ENCODE measurements around the gene NDUFA7. TPM values are rescaled to one million over a fixed set of nuclear protein-coding genes. Genes with fewer than 3 reads are reported as not detected.
"Not testable (repeated sequence)": the region's sequence is repeated elsewhere in the genome, so short reads cannot be mapped to it uniquely, and the experiment has no call there.

Gene NDUFA7
- total and polyA plus RNA-seq, 12 donors, result 5.3 to 502 (median 78.2) TPM

DNA sequence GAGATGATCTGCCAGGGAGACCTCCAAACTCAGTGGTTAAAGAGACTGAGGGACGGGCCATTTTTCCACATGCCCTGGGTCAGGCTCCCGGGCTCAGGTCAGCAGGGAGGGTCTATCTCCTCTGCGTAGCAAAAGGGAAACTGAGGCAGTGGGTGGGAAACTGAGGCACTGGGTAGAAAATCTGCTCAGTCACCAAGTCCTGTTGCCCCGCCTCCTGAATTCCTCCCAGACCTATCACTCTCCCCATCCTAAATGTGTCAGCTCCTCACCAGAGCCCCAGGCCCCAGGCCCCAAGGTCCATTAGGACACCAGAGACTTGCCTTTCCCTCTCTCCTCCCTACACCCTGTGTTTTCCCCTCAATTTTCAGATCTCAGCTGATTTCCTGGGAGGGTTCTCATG, 15.4 kb downstream of the NDUFA7 start:
- H3K9me3 ChIP-seq (replicated peaks in 1 of 3), result no peaks in the 10 kb centered on the region
- no peaks in the 10 kb centered on the region for H3K27me3 ChIP-seq
- no peak overlapping the region for H3K4me3 ChIP-seq
- peak overlapping the region in 1 of 5 donors; percentile 21 for H3K27ac ChIP-seq
- H3K4me1 ChIP-seq (replicated peaks in 1 of 2), result peaks cover 15 to 22% of the 10 kb centered on the region in 2 donors
- no peak for TF ChIP-seq POLR2A (IDR thresholded peaks at IDR 0.05)
- TF ChIP-seq, protein P1, sequence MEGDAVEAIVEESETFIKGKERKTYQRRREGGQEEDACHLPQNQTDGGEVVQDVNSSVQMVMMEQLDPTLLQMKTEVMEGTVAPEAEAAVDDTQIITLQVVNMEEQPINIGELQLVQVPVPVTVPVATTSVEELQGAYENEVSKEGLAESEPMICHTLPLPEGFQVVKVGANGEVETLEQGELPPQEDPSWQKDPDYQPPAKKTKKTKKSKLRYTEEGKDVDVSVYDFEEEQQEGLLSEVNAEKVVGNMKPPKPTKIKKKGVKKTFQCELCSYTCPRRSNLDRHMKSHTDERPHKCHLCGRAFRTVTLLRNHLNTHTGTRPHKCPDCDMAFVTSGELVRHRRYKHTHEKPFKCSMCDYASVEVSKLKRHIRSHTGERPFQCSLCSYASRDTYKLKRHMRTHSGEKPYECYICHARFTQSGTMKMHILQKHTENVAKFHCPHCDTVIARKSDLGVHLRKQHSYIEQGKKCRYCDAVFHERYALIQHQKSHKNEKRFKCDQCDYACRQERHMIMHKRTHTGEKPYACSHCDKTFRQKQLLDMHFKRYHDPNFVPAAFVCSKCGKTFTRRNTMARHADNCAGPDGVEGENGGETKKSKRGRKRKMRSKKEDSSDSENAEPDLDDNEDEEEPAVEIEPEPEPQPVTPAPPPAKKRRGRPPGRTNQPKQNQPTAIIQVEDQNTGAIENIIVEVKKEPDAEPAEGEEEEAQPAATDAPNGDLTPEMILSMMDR (IDR thresholded peaks at IDR 0.05), result no peak
- WGBS, 4 donors, result 73 to 95% (median 81%) methylated on average over 4 of the region's 4 CpGs
- H3K36me3 ChIP-seq (replicated peaks in 1 of 2), result peaks cover 0 to 4% of the 10 kb centered on the region in 2 donors
- DNase-seq, result peak in 5 of 7 donors; percentile 0 to 46 (median 18)
- intact Hi-C loops (cut with DNase I), result no loop called here

DNA sequence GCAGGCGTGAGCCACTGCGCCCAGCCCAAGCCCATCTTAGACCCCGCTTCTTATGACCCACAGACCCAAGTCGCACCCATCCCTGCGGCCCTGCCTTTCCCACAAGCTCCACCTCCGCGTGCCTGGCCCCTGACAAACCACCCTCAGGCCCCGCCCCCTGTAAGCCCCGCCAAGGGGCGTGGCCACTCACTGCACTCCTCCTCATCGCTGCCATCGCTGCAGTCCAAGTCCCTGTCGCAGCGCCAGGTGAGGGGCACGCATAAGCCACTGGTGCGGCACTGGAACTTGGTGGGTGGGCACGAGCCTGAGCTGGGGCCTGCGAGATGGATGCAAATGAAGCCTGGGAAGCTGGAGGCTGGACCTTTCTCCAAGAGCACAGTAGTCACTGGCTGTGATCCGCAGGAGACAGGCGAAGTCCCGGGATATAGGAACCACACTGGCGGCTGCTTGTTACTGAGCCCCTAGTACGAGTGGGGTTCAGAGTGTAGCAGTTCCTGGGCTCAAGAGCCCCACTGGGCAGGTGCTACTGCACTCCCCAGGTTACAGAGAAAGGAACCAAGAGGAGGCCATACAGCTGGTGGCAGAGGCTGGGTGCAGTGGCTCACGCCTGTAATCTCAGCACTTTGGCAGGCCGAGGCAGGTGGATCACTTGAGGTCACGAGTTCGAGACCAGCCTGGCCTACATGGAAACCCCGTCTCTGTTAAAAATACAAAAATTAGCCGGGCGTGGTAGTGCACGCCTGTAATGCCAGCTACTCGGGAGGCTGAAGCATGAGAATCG, 16.1 kb downstream of the NDUFA7 start:
- Histone ChIP-seq H3K27ac (no peak overlapping the region), H3K27me3 (no peaks in the 10 kb centered on the region), H3K9me3 (replicated peaks in 1 of 3) (no peaks in the 10 kb centered on the region), H3K36me3 (replicated peaks in 1 of 2) (no peaks in the 10 kb centered on the region), H3K4me3 (no peak overlapping the region), H3K4me1 (replicated peaks in 1 of 2) (peaks cover 15 to 22% of the 10 kb centered on the region in 2 donors)
- no peak for TF ChIP-seq POLR2A (IDR thresholded peaks at IDR 0.05)
- TF ChIP-seq, protein P1 (IDR thresholded peaks at IDR 0.05), result no peak
- intact Hi-C loops (cut with DNase I), result no loop called here
- WGBS, 4 donors, result 79 to 83% (median 83%) methylated on average over 23 to 33 of the region's 33 CpGs
- DNase-seq, result peak in 6 of 7 donors; percentile 4 to 47 (median 22)

DNA sequence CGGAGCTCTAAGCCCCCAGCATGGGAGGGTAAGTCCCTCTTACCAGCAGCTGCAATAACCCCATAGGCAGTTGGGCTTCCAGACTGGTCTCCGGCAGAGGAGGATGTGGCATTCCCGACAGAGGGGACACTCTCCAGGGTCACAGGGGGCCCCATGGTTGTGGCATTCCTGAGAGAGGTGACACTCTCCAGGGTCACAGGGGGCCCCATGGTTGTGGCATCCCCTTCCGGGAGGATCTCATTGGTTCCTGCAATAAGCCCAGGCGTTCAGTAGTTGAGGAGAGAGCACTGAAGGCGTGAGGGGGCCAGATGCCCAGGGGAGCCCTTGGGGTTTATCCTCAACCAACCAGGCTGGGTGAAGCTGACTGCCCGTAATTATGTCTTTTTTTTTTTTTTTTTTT, 18.4 kb downstream of the NDUFA7 start:
- no peak overlapping the region for H3K4me3 ChIP-seq
- no peaks in the 10 kb centered on the region for H3K27me3 ChIP-seq
- TF ChIP-seq, protein P1 (IDR thresholded peaks at IDR 0.05), result no peak
- no peak for TF ChIP-seq POLR2A (IDR thresholded peaks at IDR 0.05)
- peak in 3 of 7 donors; percentile 11 to 48 (median 12) for DNase-seq
- H3K9me3 ChIP-seq (replicated peaks in 1 of 3), result no peaks in the 10 kb centered on the region
- H3K4me1 ChIP-seq (replicated peaks in 1 of 2), result peaks cover 5 to 11% of the 10 kb centered on the region in 2 donors
- H3K36me3 ChIP-seq (replicated peaks in 1 of 2), result no peaks in the 10 kb centered on the region
- no peak overlapping the region for H3K27ac ChIP-seq
- 60 to 87% (median 71%) methylated on average over 4 to 7 of the region's 7 CpGs for WGBS, 4 donors
- intact Hi-C loops (cut with DNase I), result no loop called here

DNA sequence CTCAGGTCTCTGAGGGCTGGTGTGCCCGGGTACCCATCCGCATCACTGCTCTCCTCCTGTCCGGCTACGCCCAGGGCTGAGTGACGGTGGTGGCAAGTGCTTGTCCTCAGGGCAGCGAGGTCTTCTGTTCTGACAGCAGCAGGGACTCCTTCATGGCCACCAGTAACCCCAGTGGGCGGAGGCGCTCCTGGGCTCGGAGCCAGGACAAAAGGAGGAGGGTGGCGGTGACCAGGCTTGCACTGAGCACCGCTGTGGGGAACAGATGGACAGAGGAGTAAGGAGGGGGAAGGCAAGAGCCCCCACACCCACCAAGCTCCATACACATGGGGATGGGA, 18.9 kb downstream of the NDUFA7 start:
- TF ChIP-seq POLR2A (IDR thresholded peaks at IDR 0.05), result no peak
- TF ChIP-seq, protein P1 (IDR thresholded peaks at IDR 0.05), result no peak
- intact Hi-C loops (cut with DNase I), result no loop called here
- H3K27ac ChIP-seq, result no peak overlapping the region

DNA sequence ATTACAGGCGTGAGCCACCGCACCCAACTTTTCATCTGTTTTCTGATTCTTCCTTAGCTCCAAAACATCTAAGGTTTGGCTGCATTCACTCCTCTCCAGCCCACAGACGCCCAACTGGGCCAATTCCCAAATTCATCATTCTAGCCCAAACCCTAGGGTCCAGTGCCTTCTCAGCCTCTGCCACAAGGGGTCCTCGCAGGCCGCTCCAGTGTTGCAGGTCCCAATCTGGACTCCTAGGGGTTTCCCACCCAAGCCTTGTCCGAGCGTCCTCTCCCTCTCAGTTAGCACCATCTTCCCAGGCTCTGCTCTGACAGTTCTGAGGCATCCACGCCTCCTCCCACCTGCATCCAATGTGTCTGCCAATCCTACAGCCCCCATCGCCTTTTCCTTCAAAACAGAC, 29.8 kb downstream of the NDUFA7 start:
- intact Hi-C loops (cut with DNase I); H3K9me3 ChIP-seq (replicated peaks in 1 of 3); H3K36me3 ChIP-seq (replicated peaks in 1 of 2); H3K27ac ChIP-seq; H3K27me3 ChIP-seq; DNase-seq; H3K4me3 ChIP-seq; H3K4me1 ChIP-seq (replicated peaks in 1 of 2): not testable (repeated sequence)
- no CpG with 5 or more reads among the region's 9 CpGs for WGBS, 4 donors

More for the DNA sequence above, 18.9 kb downstream of the NDUFA7 start:
- peaks cover under 1 to 7% of the 10 kb centered on the region in 2 donors for H3K4me1 ChIP-seq (replicated peaks in 1 of 2)
- H3K36me3 ChIP-seq (replicated peaks in 1 of 2), result no peaks in the 10 kb centered on the region
- WGBS, 4 donors, result 20 to 34% (median 29%) methylated on average over 5 to 11 of the region's 11 CpGs
- peak; percentile 61 to 86 (median 82) for DNase-seq
- no peaks in the 10 kb centered on the region for H3K9me3 ChIP-seq (replicated peaks in 1 of 3)
- no peaks in the 10 kb centered on the region for H3K27me3 ChIP-seq
- H3K4me3 ChIP-seq, result no peak overlapping the region

DNA sequence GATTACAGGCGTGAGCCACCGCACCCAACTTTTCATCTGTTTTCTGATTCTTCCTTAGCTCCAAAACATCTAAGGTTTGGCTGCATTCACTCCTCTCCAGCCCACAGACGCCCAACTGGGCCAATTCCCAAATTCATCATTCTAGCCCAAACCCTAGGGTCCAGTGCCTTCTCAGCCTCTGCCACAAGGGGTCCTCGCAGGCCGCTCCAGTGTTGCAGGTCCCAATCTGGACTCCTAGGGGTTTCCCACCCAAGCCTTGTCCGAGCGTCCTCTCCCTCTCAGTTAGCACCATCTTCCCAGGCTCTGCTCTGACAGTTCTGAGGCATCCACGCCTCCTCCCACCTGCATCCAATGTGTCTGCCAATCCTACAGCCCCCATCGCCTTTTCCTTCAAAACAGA, 44.7 kb downstream of the NDUFA7 start:
- DNase-seq, result not testable (repeated sequence)

More for the DNA sequence above, 44.7 kb downstream of the NDUFA7 start:
- H3K27ac ChIP-seq; H3K4me3 ChIP-seq; H3K27me3 ChIP-seq; intact Hi-C loops (cut with DNase I); H3K4me1 ChIP-seq (replicated peaks in 1 of 2); H3K36me3 ChIP-seq (replicated peaks in 1 of 2); H3K9me3 ChIP-seq (replicated peaks in 1 of 3): not testable (repeated sequence)
- WGBS, 4 donors, result no CpG with 5 or more reads among the region's 9 CpGs

Measured in adrenal gland (tissue), 12 donors.